Pancreas (tissue), 10 donors: ENCODE data around the gene NT5M. TPM values are rescaled to one million over a fixed set of nuclear protein-coding genes. Genes with fewer than 3 reads are reported as not detected.

ENCODE experiments used
- ATAC-seq, 4 donors: fragments of 200-7000 bp; cut with Tn5 transposase; one replicate each; pipeline versions ENCODE4 v1.8.0 to v1.9.1; 2020; ENCODE audit warnings: mild to moderate bottlenecking in 4 of 4, moderate library complexity in 4 of 4
- DNase-seq, 6 donors: peaks; one replicate each; pipeline ENCODE4 v3.0.0-alpha.2; 2020
- FAIRE-seq: peaks from 2 replicates; lab custom pipeline; 2012; peaks lifted over from hg19 to GRCh38; lab: Jason Lieb, UNC
- H3K27ac ChIP-seq, 4 donors: fragments of 200-600 bp; sonication (generic); 1 replicate in 3 of 4; 2 replicates in 1 of 4; pipeline versions ENCODE4 v1.5.0 to v1.8.0; 2020
- H3K27me3 ChIP-seq, 4 donors: fragments of 200-600 bp; one replicate each; pipeline ENCODE4 v1.8.0; 2021
- H3K36me3 ChIP-seq, 3 donors: fragments of 200-600 bp; sonication (generic) in 1 of 3; one replicate each; pipeline versions ENCODE4 v1.5.0 to v1.8.0; 2020 to 2021
- H3K4me1 ChIP-seq, 3 donors: fragments of 200-600 bp; one replicate each; pipeline ENCODE4 v1.8.0; 2021
- H3K4me3 ChIP-seq, 4 donors: fragments of 200-600 bp; sonication (generic) in 2 of 4; one replicate each; pipeline versions ENCODE4 v1.5.0 to v1.8.0; 2020 to 2021
- H3K9me3 ChIP-seq, 4 donors: fragments of 200-600 bp; one replicate each; pipeline ENCODE4 v1.8.0; 2021
- WGBS, 2 donors: extraction: QIAGEN DNeasy Blood & Tissue Kit; methylation state at CpG; one replicate each; pipeline ENCODE4 v1.1.7; 2013; 5-methylcytosine and 5-hydroxymethylcytosine counted together
- intact Hi-C, 3 donors: fragments of 100-400 bp; cut with DNase I; formaldehyde crosslinking; loops; one replicate each; pipeline versions ENCODE4 v1.11.1 to v1.14.2; 2022
- polyA plus RNA-seq, 2 donors: library from polyadenylated mRNA; stranded (reverse); fragments of 200-250 nt; gene quantifications; one replicate each; pipeline ENCODE4 v1.2.3, GENCODE V29; 2013
- total RNA-seq, 6 donors: library from RNA; stranded (reverse); fragmentation: NEBNext Ultra II Directional in 4 of 6; extraction: Animal tissue kit (Norgen Biotek cat#: 25700) in 4 of 6; gene quantifications; one replicate each; pipeline versions ENCODE4 v1.2.1 to v1.2.4, GENCODE V29; 2021 to 2023
- TF ChIP-seq, protein P1 (sequence below), 4 donors: fragments of 200-600 bp; sonication (generic) in 3 of 4; IDR thresholded peaks; one replicate each; pipeline versions ENCODE4 v1.5.0 to v1.8.0; 2021; ENCODE audit warnings: antibody characterized with exemption in 4 of 4
- donor health status: healthy with polysubstance abuse.
- donor health status: DM: no; HTN: no; CAD: no; lungs with moderate emphysema.
- donor health status: DM: no; HTN: no; CAD: no.
- donor health status: control.
- donor health status: control.
- donor health status: Bipolar disorder and iron deficiency.
- donor health status: DM: yes; HTN: yes; CAD: no.
- donor health status: DM: no; HTN: no; CAD: no.
- donor health status: DM: no; HTN: no; CAD: no.
- donor health status: DM: yes; HTN: yes; CAD: no.

Gene NT5M
- total and polyA plus RNA-seq, 8 donors = 0.83 to 3.3 (median 1.5) TPM

DNA sequence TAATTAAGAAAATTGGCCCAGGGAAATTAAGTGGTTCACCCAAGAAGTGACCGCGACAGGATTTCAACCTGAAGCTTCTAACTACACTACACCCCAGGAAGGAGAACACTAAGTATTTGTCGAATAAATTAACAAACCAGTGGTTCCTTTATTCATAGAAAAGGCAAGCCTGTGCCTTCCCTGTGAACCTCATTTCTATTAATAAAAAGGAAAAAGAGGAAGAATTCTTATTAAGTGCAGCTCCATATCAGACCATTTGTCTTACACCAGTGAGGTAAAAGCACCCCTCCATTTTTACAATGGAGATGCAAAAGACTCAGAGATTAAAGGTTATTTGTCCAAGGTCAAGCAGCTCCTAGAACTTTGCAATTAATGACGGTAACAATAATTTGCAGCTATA is 23.9 kb upstream of the NT5M start:
- 70 to 74% methylated on average over 4 of the region's 4 CpGs for WGBS, 2 donors
- Histone ChIP-seq H3K27me3 (no peaks in the 10 kb centered on the region), H3K4me1 (peaks cover 0 to 20% (median 12%) of the 10 kb centered on the region in 3 donors), H3K27ac (no peak overlapping the region), H3K4me3 (peak overlapping the region in 1 of 4 donors; percentile 100), H3K36me3 (peaks cover 2 to 7% (median 5%) of the 10 kb centered on the region in 3 donors), H3K9me3 (no peaks in the 10 kb centered on the region)
- ATAC-seq (no peak), FAIRE-seq (no peak), DNase-seq (no peak)
- intact Hi-C loops = no loop called here
- TF ChIP-seq, protein P1, sequence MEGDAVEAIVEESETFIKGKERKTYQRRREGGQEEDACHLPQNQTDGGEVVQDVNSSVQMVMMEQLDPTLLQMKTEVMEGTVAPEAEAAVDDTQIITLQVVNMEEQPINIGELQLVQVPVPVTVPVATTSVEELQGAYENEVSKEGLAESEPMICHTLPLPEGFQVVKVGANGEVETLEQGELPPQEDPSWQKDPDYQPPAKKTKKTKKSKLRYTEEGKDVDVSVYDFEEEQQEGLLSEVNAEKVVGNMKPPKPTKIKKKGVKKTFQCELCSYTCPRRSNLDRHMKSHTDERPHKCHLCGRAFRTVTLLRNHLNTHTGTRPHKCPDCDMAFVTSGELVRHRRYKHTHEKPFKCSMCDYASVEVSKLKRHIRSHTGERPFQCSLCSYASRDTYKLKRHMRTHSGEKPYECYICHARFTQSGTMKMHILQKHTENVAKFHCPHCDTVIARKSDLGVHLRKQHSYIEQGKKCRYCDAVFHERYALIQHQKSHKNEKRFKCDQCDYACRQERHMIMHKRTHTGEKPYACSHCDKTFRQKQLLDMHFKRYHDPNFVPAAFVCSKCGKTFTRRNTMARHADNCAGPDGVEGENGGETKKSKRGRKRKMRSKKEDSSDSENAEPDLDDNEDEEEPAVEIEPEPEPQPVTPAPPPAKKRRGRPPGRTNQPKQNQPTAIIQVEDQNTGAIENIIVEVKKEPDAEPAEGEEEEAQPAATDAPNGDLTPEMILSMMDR (IDR thresholded peaks at IDR 0.05) = no peak

DNA sequence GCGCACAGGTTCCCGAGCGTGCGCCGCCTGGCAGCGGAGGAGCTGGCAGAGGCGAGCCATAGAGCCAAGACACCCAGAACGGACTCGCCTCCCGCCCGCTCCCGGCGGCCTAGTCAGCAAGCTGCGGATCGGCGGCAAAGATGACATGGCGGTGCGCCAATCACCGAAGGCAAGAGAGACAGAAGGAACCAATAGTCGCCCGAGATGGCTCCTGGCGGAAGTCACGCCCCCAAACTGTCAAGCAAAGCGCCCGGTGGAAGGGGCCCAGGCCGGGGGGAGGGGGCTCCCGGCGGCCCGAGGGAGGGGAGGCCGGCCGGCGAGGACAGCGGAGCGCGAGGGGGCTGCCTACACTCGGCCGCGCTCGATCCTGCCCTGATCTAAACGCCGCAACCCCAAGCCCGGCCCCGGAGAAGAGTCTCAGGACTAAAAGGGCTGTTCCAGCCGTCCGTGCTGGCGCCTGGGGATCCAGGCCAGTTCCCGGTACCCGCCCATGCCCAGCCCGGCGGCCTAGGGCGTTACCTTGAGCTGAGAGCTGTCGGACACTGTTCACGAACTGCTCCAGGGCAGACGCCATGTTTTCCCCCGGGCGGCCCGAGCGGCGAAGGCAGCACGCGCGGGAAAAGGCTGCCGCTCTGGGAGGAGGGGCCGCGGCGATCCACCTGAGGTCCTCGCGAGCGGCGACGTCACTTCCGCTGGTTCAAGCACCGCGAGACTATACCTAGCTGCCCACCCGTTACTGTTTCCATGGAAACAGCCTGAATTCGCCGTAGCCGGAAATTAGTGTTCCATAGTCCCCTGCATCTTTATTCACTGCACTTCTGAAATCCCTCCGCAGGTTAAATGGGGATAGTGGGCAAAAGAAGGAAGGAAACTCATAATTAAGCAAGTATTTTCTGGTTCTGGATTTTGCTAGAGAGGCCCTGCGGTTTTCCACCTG is 22.3 kb upstream of the NT5M start, which contains the start of gene COPS3:
TSS of gene COPS3 (minus strand) at position 634 of the 937 bp plus-strand sequence. CDS start at position 574, 60 bp downstream.
- WGBS, 2 donors = 0 to 1% methylated on average over 76 to 80 of the region's 80 CpGs
- peak within 1 kb of the TSS; percentile 63 to 100 (median 98) for H3K4me3 ChIP-seq
- H3K4me1 ChIP-seq = peaks cover 0 to 20% (median 12%) of the 10 kb centered on the region in 3 donors
- peak within 1 kb of the TSS; percentile 92 to 99 (median 94) for H3K27ac ChIP-seq
- H3K27me3 ChIP-seq = no peaks in the 10 kb centered on the region
- intact Hi-C loops = no loop called here
- TF ChIP-seq, protein P1 (IDR thresholded peaks at IDR 0.05) = no peak
- peak; percentile 17 for FAIRE-seq
- no peaks in the 10 kb centered on the region for H3K9me3 ChIP-seq
- DNase-seq = peak; percentile 97 to 99 (median 98)
- peaks cover 0 to 2% (median 2%) of the 10 kb centered on the region in 3 donors for H3K36me3 ChIP-seq
- ATAC-seq = peak; percentile 95 to 98 (median 96)

DNA sequence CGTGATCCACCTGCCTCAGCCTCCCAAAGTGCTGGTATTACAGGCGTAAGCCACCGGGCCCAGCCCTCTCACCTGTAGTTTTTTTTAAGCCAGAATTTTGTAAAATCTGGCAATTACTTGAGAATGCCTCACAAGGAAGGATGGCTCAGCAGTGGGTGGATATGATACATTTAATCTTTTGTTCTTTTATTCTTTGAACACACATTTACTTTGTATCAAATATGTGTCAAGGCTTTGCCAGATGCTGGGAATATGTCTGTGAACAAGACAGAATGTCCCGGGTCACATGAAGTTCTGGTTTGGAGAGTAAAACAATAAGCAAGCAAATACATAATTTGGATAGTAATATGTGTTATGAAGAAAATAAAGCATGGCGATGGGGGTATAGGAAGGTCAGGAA is 17.2 kb upstream of the NT5M start:
- H3K4me1 ChIP-seq = peaks cover 0 to 3% (median 0%) of the 10 kb centered on the region in 3 donors
- no peak overlapping the region for H3K4me3 ChIP-seq
- no peaks in the 10 kb centered on the region for H3K27me3 ChIP-seq
- TF ChIP-seq, protein P1 (IDR thresholded peaks at IDR 0.05) = no peak
- intact Hi-C loops = no loop called here
- no peaks in the 10 kb centered on the region for H3K9me3 ChIP-seq
- WGBS, 2 donors = 77 to 88% methylated on average over 5 of the region's 5 CpGs
- no peak overlapping the region for H3K27ac ChIP-seq
- no peak for FAIRE-seq
- no peak for ATAC-seq
- no peaks in the 10 kb centered on the region for H3K36me3 ChIP-seq
- DNase-seq = no peak

DNA sequence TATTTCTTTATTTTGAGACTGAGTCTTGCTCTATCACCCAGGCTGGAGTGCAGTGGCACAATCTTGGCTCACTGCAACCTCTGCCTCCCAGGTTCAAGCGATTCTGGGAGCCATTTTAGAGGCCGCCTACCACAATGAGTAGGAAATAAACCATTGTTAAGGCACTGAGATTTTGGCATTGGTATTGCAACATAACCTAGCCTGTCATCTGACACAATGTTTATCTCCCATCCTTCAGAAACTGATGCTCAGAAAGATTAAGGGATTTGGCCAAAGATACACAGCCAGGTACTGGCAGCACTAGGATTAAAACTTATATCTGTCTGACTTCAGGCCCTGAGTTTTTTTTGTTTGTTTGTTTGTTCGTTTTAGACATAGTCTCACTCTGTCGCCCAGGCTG is 14.1 kb upstream of the NT5M start:
- intact Hi-C loops = no loop called here
- no peak for DNase-seq
- FAIRE-seq = no peak
- H3K4me1 ChIP-seq = no peaks in the 10 kb centered on the region
- WGBS, 2 donors = 69 to 83% methylated on average over 4 of the region's 4 CpGs
- H3K27me3 ChIP-seq = no peaks in the 10 kb centered on the region
- ATAC-seq = no peak
- H3K4me3 ChIP-seq = no peak overlapping the region
- no peaks in the 10 kb centered on the region for H3K36me3 ChIP-seq
- no peaks in the 10 kb centered on the region for H3K9me3 ChIP-seq
- TF ChIP-seq, protein P1 (IDR thresholded peaks at IDR 0.05) = no peak
- no peak overlapping the region for H3K27ac ChIP-seq
